HG03097 (cell line): Measurements from ENCODE around the gene RBKS.

ENCODE experiments used
- ATAC-seq: cut with Tn5 transposase; IDR thresholded peaks from one replicate; pipeline ENCODE4 v1.9.1; 2021; ENCODE audit not compliant: unreplicated experiment, low FRiP score

Gene RBKS

GRCh38 chr2:27890146-27890923 lies at the start of gene RBKS, which contains the start of gene BABAM2:
RBKS (minus strand) TSS chr2:27890387; CDS start chr2:27890345, 42 bp downstream.
BABAM2 (plus strand) TSS chr2:27890729; CDS start chr2:27894557, 3,828 bp downstream.
- peak; percentile 70 for ATAC-seq

- no peak for ATAC-seq
Measured at GRCh38 chr2:27935026-27935425, 44.8 kb upstream of the RBKS start.

DNA sequence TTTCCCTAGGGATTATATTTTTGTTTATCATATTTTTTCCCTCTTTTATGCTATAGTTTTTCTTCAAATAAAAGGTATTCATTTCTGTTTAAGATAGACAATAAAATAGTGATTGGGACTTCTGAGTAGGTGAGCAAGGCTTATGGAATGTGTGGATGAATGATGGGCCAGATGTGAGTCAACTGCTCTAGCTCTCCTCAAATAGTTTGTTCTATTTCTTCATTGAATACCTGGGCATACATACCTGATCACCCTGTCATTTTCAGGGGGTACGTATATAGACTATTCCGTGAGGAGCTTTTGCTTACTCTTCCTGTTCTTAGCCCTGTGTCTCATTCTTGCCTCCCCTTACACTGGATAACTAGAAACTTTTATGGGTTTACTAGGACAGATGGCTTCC lies 42.2 kb upstream of the RBKS start:
- ATAC-seq: no peak

- no peak for ATAC-seq
Measured at GRCh38 chr2:27931361-27931950, 41.3 kb upstream of the RBKS start.

GRCh38 chr2:27929916-27930486 lies 39.8 kb upstream of the RBKS start:
- no peak for ATAC-seq

DNA sequence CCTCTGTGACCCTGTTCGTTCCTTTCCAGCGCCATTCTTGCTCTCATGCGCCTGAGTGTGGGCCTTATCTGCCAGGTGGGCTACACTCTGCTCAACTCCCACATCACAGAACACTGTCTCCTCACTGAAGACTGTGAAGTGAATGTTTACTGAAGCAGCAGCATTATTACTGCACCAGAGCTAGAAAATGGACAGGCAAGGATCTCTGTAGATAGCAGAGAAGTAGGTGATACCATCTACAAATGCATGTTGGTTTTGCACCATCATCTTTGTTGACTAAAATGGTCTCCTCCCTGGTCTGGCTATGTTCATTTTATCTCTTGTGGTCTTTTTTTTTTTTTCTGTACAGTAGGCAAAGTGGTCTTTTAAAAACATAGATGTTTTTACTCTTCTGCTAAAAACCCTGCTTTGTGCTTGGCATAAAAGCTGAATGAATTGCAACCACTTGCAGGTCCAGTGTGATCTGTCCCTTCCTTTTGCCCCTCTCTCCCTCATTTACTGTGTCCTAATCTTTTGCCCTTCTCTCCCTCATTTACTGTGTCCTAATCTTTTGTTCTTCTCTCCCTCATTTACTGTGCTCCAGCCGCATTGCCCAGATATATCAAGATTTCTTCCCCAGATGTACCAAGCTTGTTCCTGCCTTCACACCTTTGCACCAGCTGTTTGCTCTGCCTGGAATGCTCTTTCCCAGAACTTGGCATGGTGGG lies 35.7 kb upstream of the RBKS start:
- ATAC-seq: no peak

GRCh38 chr2:27922842-27923241 lies 32.7 kb upstream of the RBKS start:
- ATAC-seq: no peak

- ATAC-seq: no peak
Measured at GRCh38 chr2:27921880-27922547, 31.8 kb upstream of the RBKS start.

GRCh38 chr2:27921424-27921823 lies 31.2 kb upstream of the RBKS start:
- ATAC-seq: no peak

DNA sequence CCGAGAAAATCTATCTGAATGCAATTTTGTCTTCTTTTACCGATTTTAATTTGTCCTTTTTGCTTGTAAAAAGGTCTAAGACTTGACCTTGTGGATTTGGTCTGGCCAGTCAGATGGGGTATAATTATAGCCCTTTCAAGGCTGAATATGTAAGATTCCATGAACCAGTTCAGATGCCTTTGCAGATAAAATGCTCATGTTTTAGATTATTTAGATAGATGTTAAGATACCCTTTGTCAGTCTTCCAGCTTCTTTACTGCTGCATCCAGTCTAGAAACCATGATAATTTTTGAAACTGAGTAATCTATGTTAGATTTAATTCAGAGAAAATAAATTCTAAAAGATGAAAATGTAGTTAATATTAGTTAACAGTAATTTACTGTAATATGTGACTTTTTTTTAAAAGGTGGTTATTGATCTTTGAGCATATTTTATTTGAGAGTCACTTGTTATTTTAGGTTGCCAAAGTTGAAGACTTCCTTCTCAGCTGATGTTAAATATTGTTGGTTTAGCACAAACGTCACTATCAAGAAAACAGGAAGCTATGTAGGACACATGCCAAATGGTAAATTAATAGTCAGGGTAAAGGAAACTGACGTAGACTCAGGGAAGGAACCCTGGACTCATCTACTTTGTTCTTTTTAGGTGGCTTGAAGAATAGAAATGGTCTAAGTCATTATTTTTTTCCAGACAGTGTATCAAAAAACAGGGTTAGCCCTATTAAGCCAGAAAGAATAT lies 30.1 kb upstream of the RBKS start:
- no peak for ATAC-seq

- no peak for ATAC-seq
Measured at GRCh38 chr2:27916293-27916995, 26.3 kb upstream of the RBKS start.

DNA sequence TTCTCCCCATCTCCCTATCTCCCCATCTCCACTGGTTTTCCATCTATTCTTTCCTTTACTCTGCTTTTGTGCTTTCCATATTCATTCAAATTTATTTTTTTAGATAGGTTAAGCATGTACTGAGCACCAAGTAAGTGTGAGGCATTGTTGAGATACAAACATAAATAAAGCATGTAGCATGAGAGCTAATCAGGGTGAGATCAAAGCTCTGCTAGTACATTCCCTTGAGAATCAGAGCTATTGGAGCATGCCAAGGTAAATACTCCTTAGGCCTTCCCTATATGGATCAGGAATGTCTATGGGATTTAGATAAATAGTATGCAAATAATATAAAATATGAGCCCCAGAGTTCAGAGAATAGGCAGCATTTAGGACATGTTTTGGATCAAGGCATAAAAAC lies 25.7 kb upstream of the RBKS start:
- no peak for ATAC-seq

DNA sequence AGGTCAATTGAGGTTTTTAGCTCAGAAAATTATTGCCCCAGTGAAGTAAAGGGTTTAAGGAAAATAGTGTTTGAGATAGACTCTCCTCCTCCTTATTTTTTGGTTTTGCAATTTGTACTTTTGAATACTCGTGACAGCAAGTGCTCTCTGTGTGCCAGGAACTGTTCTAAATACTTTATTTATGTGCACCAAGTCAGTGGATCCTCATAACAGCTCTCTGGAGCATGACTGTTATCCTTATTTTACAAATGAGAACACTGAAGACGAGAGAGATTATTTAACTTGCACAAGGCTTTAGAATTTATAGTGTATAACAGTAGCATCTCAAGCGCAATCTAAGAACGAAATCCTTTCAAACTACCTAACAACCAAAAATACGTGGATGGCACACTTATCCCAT lies 25.0 kb upstream of the RBKS start:
- no peak for ATAC-seq

- no peak for ATAC-seq
Measured at GRCh38 chr2:27914805-27915175, 24.6 kb upstream of the RBKS start.

DNA sequence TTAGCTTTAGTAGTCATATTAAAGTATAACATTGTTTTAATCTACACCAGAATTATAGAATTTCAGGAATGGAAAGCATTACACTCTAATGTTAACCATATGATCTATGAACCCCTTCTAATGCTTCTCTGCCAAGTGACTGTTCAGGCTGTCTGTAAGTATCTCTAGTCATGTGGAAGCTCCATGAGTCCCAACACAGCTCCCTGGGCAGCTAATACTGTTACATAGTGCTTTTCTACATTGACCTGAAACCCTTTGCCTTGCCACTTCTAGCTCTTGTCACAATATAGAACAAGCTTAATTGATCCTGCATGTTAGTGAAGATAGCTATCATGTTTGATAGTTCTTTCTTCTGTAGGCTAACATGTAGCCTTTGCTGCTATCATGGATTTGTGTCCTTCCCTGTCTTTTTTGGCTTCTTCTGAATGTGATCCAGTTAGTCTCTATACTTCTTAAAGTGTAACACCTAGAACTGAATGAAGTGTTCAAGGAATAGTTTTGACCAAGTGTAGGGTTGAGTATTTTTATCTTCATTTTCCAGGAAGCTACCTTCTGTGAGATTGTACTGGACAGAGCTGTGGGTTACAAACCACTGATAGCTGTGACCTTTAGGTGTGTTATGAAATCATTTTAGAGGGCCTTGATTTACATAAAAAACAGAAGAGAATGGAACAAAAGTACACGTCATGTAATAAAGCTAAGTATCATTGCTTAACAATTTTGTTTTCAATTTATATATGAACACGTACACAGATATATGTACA lies 24.0 kb upstream of the RBKS start:
- ATAC-seq: no peak

DNA sequence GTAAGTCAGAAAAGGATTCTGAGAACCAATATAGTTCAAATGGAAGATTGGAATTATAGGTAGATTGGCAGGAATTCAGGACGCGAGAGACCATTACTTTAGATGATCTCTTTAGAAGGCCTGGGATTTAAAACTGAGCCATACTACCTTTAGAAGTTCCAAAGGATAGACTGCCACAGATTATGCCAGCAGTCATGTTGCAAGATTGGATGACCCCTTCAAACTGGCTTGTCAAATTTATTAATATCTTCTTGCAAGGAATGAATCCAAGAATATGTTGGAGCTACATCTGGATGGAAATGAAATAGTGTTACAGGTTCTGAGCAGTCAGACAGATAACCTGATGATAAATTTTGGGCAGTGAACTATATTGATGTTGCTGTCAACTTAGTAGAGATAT lies 22.3 kb upstream of the RBKS start:
- ATAC-seq: no peak

- no peak for ATAC-seq
Measured at GRCh38 chr2:27911458-27912210, 21.4 kb upstream of the RBKS start.

- no peak for ATAC-seq
Measured at GRCh38 chr2:27909901-27910300, 19.7 kb upstream of the RBKS start.
